GM12878 (cell line): ENCODE data around the gene STAG1.

ENCODE experiments used
- CBFB ChIP-seq: IDR thresholded peaks from 2 replicates; pipeline ENCODE4 v1.6.1; 2016; ENCODE audit warnings: antibody characterized with exemption, low read depth
- CTCF ChIP-seq, 3 experiments: IDR thresholded peaks in 2 of 3; conservative IDR thresholded peaks in 1 of 3; 2 replicates each; pipeline ENCODE4 v1.5.1; 2011; ENCODE audit warnings: low read depth in 3 of 3, low read length in 3 of 3, mild to moderate bottlenecking in 3 of 3, control low read depth in 2 of 3, moderate library complexity in 2 of 3, inconsistent platforms in 1 of 3, mixed read lengths in 1 of 3; ENCODE audit not compliant: control insufficient read depth in 2 of 3, insufficient read depth in 1 of 3; ENCODE audit errors: extremely low read depth in 1 of 3
- KDM1A ChIP-seq: fragments of 200-600 bp; sonication (generic); IDR thresholded peaks from 2 replicates; pipeline ENCODE4 v1.6.1; 2016; ENCODE audit warnings: borderline replicate concordance
- NR2F1 ChIP-seq: fragments of 450-650 bp; conservative IDR thresholded peaks from 2 replicates; pipeline ENCODE4 v1.6.1; 2017; ENCODE audit warnings: mild to moderate bottlenecking
- PAX8 ChIP-seq: fragments of 450-650 bp; IDR thresholded peaks from 2 replicates; pipeline ENCODE4 v1.6.1; 2017; ENCODE audit warnings: mild to moderate bottlenecking, moderate library complexity
- POLR2AphosphoS5 ChIP-seq: IDR thresholded peaks from 2 replicates; pipeline ENCODE4 v1.6.1; 2011; ENCODE audit warnings: mild to moderate bottlenecking, low read length, inconsistent platforms
- TCF7 ChIP-seq: IDR thresholded peaks from 2 replicates; pipeline ENCODE4 v1.6.1; 2014; ENCODE audit warnings: antibody characterized with exemption, borderline replicate concordance
- ZBTB40 ChIP-seq: fragments of 450-650 bp; IDR thresholded peaks from 2 replicates; pipeline ENCODE4 v1.6.1; 2016; ENCODE audit warnings: mild to moderate bottlenecking, moderate library complexity, borderline replicate concordance
- ZNF24 ChIP-seq: fragments of 450-650 bp; IDR thresholded peaks from 2 replicates; pipeline ENCODE4 v1.6.1; 2017; ENCODE audit warnings: antibody characterized with exemption, mild to moderate bottlenecking

DNA sequence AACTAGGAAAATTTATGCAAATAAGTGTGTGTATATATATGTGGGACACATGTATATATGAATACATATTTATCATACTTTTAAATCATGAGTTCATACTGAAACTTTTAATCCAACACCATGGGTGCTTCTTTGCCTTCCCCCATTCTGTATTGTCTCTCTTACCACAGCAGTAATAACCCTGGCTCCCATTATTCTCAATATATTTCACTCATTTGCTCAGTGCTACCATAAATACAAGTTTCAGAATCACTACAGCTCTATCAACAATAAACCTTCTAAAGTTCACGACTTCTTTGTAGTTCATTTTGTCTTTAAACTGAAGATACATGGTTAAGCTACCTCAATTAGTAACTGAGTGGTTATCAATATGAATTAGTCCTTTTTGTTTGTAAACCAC, 419.9 kb downstream of the STAG1 start:
- TF ChIP-seq KDM1A (no peak), NR2F1 (no peak), CBFB (no peak), ZNF24 (no peak), CTCF (IDR thresholded peaks at IDR 0.05 in 2 of 3, conservative IDR thresholded peaks at IDR 0.05 in 1 of 3; ENCODE audit: control insufficient read depth in 2 of 3, extremely low read depth in 1 of 3, insufficient read depth in 1 of 3, low read depth in 3 of 3, low read length in 3 of 3) (no peak), TCF7 (no peak), ZBTB40 (no peak), PAX8 (no peak), POLR2AphosphoS5 (no peak)
